ENCODE measurements around the gene GATM. TPM values are rescaled to one million over a fixed set of nuclear protein-coding genes. Genes with fewer than 3 reads are reported as not detected.
A peak's percentile ranks its signal among the peaks of the same experiment; 100 is the strongest.

Gene GATM
- polyA plus RNA-seq, 4 donors, result 50.3 to 545 (median 119) TPM

- Histone ChIP-seq H3K4me1 (ENCODE audit: control insufficient read depth in 3 of 3, insufficient read depth in 2 of 3, low read depth in 1 of 3, low read length in 2 of 3) (peaks cover 0 to 15% (median 2%) of the 10 kb centered on the region in 3 donors), H3K4me3 (ENCODE audit: low read depth in 1 of 3, low read length in 3 of 3) (no peak overlapping the region), H3K9me3 (ENCODE audit: control insufficient read depth in 2 of 2, insufficient read depth in 1 of 2, low read depth in 1 of 2, low read length in 1 of 2) (peaks cover 0 to 3% of the 10 kb centered on the region in 2 donors), H3K27ac (ENCODE audit: low read depth in 1 of 3, low read length in 2 of 3) (no peak overlapping the region), H3K27me3 (ENCODE audit: control insufficient read depth in 3 of 3, insufficient read depth in 3 of 3, low read length in 3 of 3) (no peaks in the 10 kb centered on the region), H3K36me3 (ENCODE audit: control insufficient read depth in 3 of 3, insufficient read depth in 2 of 3, low read depth in 1 of 3, low read length in 3 of 3) (no peaks in the 10 kb centered on the region)
- 74 to 79% (median 75%) methylated on average over 4 of the region's 4 CpGs for WGBS, 3 donors
- DNase-seq, result no peak
- no peak for FAIRE-seq
Observed at GRCh38 chr15:45341790-45342189, 36.6 kb downstream of the GATM start.

DNA sequence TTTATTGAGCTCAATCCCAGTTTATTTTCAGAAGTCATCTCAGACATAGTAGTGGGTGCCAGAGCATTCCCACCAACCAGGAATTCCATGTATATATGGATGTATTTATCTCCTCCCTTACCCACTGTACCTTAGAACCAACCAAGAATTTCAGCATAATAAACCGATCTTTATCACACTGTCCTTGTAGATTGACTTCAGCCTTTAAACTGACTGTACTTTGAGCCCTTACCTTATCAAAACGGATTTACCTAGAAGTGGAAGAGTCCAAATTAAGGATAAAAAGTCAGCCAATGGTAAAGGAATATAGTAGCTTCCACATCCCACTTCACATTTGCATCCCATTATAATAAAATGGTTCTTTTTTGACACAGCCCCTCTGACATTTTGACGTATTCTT, 37.9 kb downstream of the GATM start:
- H3K9me3 ChIP-seq (ENCODE audit: control insufficient read depth in 2 of 2, insufficient read depth in 1 of 2, low read depth in 1 of 2, low read length in 1 of 2), result peaks cover 0 to 3% of the 10 kb centered on the region in 2 donors
- WGBS, 3 donors, result 39 to 69% (median 45%) methylated on average over 3 of the region's 3 CpGs
- FAIRE-seq (no peak), DNase-seq (peak; percentile 26 to 61)
- H3K4me1 ChIP-seq (ENCODE audit: control insufficient read depth in 3 of 3, insufficient read depth in 2 of 3, low read depth in 1 of 3, low read length in 2 of 3), result peaks cover 0 to 11% (median 2%) of the 10 kb centered on the region in 3 donors
- H3K27me3 ChIP-seq (ENCODE audit: control insufficient read depth in 3 of 3, insufficient read depth in 3 of 3, low read length in 3 of 3), result no peaks in the 10 kb centered on the region
- no peak overlapping the region for H3K4me3 ChIP-seq (ENCODE audit: low read depth in 1 of 3, low read length in 3 of 3)
- no peaks in the 10 kb centered on the region for H3K36me3 ChIP-seq (ENCODE audit: control insufficient read depth in 3 of 3, insufficient read depth in 2 of 3, low read depth in 1 of 3, low read length in 3 of 3)
- no peak overlapping the region for H3K27ac ChIP-seq (ENCODE audit: low read depth in 1 of 3, low read length in 2 of 3)

DNA sequence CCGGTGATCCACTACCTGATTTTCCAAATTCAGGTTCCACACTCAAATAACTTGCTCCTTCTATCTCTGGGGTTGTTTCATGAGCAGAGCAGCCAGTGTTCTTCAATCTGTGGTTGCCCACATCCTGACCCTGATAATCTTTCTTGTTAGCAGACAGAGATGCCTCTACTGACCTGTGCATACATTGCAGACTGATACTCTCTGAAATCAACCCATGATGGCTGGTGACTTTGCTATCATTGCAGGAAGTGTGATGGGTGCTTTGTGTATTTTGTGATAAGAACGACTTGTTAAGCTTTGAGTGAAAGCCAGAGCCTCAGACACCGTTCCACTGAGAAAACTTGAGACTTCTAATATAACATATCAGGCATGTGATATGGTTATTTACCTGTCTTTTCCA, 39.9 kb downstream of the GATM start:
- no peak overlapping the region for H3K4me3 ChIP-seq (ENCODE audit: low read depth in 1 of 3, low read length in 3 of 3)
- no peaks in the 10 kb centered on the region for H3K27me3 ChIP-seq (ENCODE audit: control insufficient read depth in 3 of 3, insufficient read depth in 3 of 3, low read length in 3 of 3)
- 32 to 57% (median 36%) methylated on average over 3 of the region's 3 CpGs for WGBS, 3 donors
- FAIRE-seq, result no peak
- H3K9me3 ChIP-seq (ENCODE audit: control insufficient read depth in 2 of 2, insufficient read depth in 1 of 2, low read depth in 1 of 2, low read length in 1 of 2), result peaks cover 0 to 3% of the 10 kb centered on the region in 2 donors
- no peak overlapping the region for H3K27ac ChIP-seq (ENCODE audit: low read depth in 1 of 3, low read length in 2 of 3)
- H3K4me1 ChIP-seq (ENCODE audit: control insufficient read depth in 3 of 3, insufficient read depth in 2 of 3, low read depth in 1 of 3, low read length in 2 of 3), result peaks cover 0 to 4% (median 2%) of the 10 kb centered on the region in 3 donors
- peak; percentile 18 to 39 for DNase-seq
- H3K36me3 ChIP-seq (ENCODE audit: control insufficient read depth in 3 of 3, insufficient read depth in 2 of 3, low read depth in 1 of 3, low read length in 3 of 3), result no peaks in the 10 kb centered on the region

DNA sequence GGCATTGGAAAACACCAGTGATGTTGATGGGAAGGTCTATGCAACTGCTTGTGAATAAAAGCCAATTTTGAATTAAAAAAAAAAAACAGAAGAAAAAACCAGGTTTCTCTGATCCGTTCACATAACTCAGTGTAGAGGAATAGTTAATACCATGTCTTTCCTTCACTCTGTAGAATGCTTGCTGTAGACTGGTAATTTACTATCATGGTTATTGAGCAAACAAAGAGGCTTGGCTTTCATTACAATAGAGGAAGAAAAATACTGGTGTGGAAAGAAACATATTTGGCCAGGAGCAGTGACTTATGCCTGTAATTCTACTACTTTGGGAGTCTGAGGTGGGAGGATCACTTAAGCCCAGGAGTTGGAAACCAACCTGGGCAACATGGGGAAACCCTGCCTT, 41.1 kb downstream of the GATM start:
- peaks cover 0 to 6% (median 2%) of the 10 kb centered on the region in 3 donors for H3K4me1 ChIP-seq (ENCODE audit: control insufficient read depth in 3 of 3, insufficient read depth in 2 of 3, low read depth in 1 of 3, low read length in 2 of 3)
- H3K27ac ChIP-seq (ENCODE audit: low read depth in 1 of 3, low read length in 2 of 3), result no peak overlapping the region
- peaks cover 0 to 3% of the 10 kb centered on the region in 2 donors for H3K9me3 ChIP-seq (ENCODE audit: control insufficient read depth in 2 of 2, insufficient read depth in 1 of 2, low read depth in 1 of 2, low read length in 1 of 2)
- no peaks in the 10 kb centered on the region for H3K27me3 ChIP-seq (ENCODE audit: control insufficient read depth in 3 of 3, insufficient read depth in 3 of 3, low read length in 3 of 3)
- 65 to 95% (median 84%) methylated on average over 1 of the region's 1 CpG for WGBS, 3 donors
- H3K36me3 ChIP-seq (ENCODE audit: control insufficient read depth in 3 of 3, insufficient read depth in 2 of 3, low read depth in 1 of 3, low read length in 3 of 3), result no peaks in the 10 kb centered on the region
- DNase-seq, result no peak
- no peak for FAIRE-seq
- H3K4me3 ChIP-seq (ENCODE audit: low read depth in 1 of 3, low read length in 3 of 3), result no peak overlapping the region

DNA sequence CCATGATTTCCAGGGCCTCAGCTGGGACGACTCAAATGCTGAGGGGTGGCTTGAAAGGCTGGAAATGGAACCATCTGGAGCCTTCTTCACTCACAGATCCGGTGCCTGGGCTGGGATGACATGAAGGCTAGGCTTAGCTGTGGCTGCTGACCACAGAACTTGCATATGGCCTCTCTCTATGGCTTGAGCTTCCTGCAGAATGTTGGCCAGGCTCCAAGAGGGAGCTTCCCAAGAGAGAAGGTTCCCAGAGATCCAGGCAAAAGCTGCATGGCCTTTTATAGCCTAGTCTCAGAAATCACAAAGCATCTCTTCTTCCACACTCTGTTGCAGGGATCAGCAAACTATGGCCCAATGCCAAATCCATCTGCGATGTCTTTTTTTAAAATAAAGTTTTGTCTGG, 44.8 kb downstream of the GATM start:
- Histone ChIP-seq H3K4me3 (ENCODE audit: low read depth in 1 of 3, low read length in 3 of 3) (no peak overlapping the region), H3K27me3 (ENCODE audit: control insufficient read depth in 3 of 3, insufficient read depth in 3 of 3, low read length in 3 of 3) (no peaks in the 10 kb centered on the region), H3K27ac (ENCODE audit: low read depth in 1 of 3, low read length in 2 of 3) (peak overlapping the region in 1 of 3 donors; percentile 16), H3K4me1 (ENCODE audit: control insufficient read depth in 3 of 3, insufficient read depth in 2 of 3, low read depth in 1 of 3, low read length in 2 of 3) (peaks cover 0 to 9% (median 0%) of the 10 kb centered on the region in 3 donors), H3K9me3 (ENCODE audit: control insufficient read depth in 2 of 2, insufficient read depth in 1 of 2, low read depth in 1 of 2, low read length in 1 of 2) (no peaks in the 10 kb centered on the region), H3K36me3 (ENCODE audit: control insufficient read depth in 3 of 3, insufficient read depth in 2 of 3, low read depth in 1 of 3, low read length in 3 of 3) (no peaks in the 10 kb centered on the region)
- 32 to 58% (median 55%) methylated on average over 3 of the region's 3 CpGs for WGBS, 3 donors
- DNase-seq (peak; percentile 19 to 47), FAIRE-seq (no peak)

DNA sequence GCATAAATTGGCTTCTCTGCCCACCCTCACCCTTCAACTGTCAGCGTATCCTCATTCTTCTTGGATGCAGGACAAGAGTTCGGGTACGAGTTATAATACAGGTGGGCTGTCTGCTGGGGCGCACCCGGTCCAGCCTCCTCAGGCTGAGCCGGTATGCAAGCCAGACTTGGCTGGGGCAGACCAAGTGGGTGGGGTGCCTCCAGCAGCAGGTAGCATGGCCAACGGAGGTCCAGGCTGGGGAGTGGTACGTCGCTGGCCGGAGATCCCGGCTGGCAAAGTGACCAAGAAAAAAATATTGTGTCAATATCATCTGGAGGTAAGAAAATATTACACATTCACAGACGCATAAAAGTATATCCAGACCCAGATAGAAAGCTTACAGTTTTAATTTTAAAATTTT, 45.6 kb downstream of the GATM start:
- WGBS, 3 donors, result 85 to 93% (median 91%) methylated on average over 12 of the region's 12 CpGs
- Histone ChIP-seq H3K36me3 (ENCODE audit: control insufficient read depth in 3 of 3, insufficient read depth in 2 of 3, low read depth in 1 of 3, low read length in 3 of 3) (no peaks in the 10 kb centered on the region), H3K9me3 (ENCODE audit: control insufficient read depth in 2 of 2, insufficient read depth in 1 of 2, low read depth in 1 of 2, low read length in 1 of 2) (no peaks in the 10 kb centered on the region), H3K4me1 (ENCODE audit: control insufficient read depth in 3 of 3, insufficient read depth in 2 of 3, low read depth in 1 of 3, low read length in 2 of 3) (peaks cover 0 to 9% (median 0%) of the 10 kb centered on the region in 3 donors), H3K27me3 (ENCODE audit: control insufficient read depth in 3 of 3, insufficient read depth in 3 of 3, low read length in 3 of 3) (no peaks in the 10 kb centered on the region), H3K4me3 (ENCODE audit: low read depth in 1 of 3, low read length in 3 of 3) (no peak overlapping the region), H3K27ac (ENCODE audit: low read depth in 1 of 3, low read length in 2 of 3) (no peak overlapping the region)
- FAIRE-seq (no peak), DNase-seq (no peak)

GRCh38 chr15:45331972-45332371, 46.4 kb downstream of the GATM start:
- WGBS, 3 donors, result 64 to 90% (median 79%) methylated on average over 4 of the region's 4 CpGs
- Histone ChIP-seq H3K4me3 (ENCODE audit: low read depth in 1 of 3, low read length in 3 of 3) (no peak overlapping the region), H3K4me1 (ENCODE audit: control insufficient read depth in 3 of 3, insufficient read depth in 2 of 3, low read depth in 1 of 3, low read length in 2 of 3) (peaks cover 0 to 9% (median 0%) of the 10 kb centered on the region in 3 donors), H3K27me3 (ENCODE audit: control insufficient read depth in 3 of 3, insufficient read depth in 3 of 3, low read length in 3 of 3) (no peaks in the 10 kb centered on the region), H3K9me3 (ENCODE audit: control insufficient read depth in 2 of 2, insufficient read depth in 1 of 2, low read depth in 1 of 2, low read length in 1 of 2) (no peaks in the 10 kb centered on the region), H3K36me3 (ENCODE audit: control insufficient read depth in 3 of 3, insufficient read depth in 2 of 3, low read depth in 1 of 3, low read length in 3 of 3) (no peaks in the 10 kb centered on the region), H3K27ac (ENCODE audit: low read depth in 1 of 3, low read length in 2 of 3) (peak overlapping the region in 1 of 3 donors; percentile 58)
- FAIRE-seq (no peak), DNase-seq (no peak)

GRCh38 chr15:45328663-45329062, 49.7 kb downstream of the GATM start:
- Histone ChIP-seq H3K4me1 (ENCODE audit: control insufficient read depth in 3 of 3, insufficient read depth in 2 of 3, low read depth in 1 of 3, low read length in 2 of 3) (peaks cover 0 to 11% (median 0%) of the 10 kb centered on the region in 3 donors), H3K4me3 (ENCODE audit: low read depth in 1 of 3, low read length in 3 of 3) (no peak overlapping the region), H3K27ac (ENCODE audit: low read depth in 1 of 3, low read length in 2 of 3) (no peak overlapping the region), H3K9me3 (ENCODE audit: control insufficient read depth in 2 of 2, insufficient read depth in 1 of 2, low read depth in 1 of 2, low read length in 1 of 2) (no peaks in the 10 kb centered on the region), H3K36me3 (ENCODE audit: control insufficient read depth in 3 of 3, insufficient read depth in 2 of 3, low read depth in 1 of 3, low read length in 3 of 3) (no peaks in the 10 kb centered on the region), H3K27me3 (ENCODE audit: control insufficient read depth in 3 of 3, insufficient read depth in 3 of 3, low read length in 3 of 3) (no peaks in the 10 kb centered on the region)
- DNase-seq, result no peak
- WGBS, 3 donors, result 66 to 96% (median 89%) methylated on average over 2 of the region's 2 CpGs
- no peak for FAIRE-seq

DNA sequence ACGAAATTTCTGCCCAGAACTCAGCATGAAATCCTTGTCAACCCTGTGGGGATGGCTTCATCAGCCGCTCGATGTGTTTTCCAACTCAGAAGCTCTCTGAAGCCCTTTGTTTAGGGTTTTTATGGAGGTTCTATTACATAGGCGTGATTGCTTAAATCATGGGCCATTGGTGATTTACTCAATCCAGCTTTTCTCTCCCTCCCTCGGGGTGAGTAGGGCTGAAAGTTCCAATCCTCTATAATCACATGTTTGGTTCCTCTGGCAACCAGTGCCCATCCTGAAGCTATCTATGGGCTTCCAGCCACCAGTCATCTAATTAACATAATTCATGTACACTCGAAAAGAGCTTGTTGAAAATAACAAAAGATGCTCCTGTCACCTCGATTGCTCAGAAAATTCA, 51.6 kb downstream of the GATM start:
- Histone ChIP-seq H3K27ac (ENCODE audit: low read depth in 1 of 3, low read length in 2 of 3) (no peak overlapping the region), H3K4me1 (ENCODE audit: control insufficient read depth in 3 of 3, insufficient read depth in 2 of 3, low read depth in 1 of 3, low read length in 2 of 3) (peaks cover 0 to 4% (median 0%) of the 10 kb centered on the region in 3 donors)
- no peak for FAIRE-seq

More for the DNA sequence above, 51.6 kb downstream of the GATM start:
- Histone ChIP-seq H3K4me3 (ENCODE audit: low read depth in 1 of 3, low read length in 3 of 3) (no peak overlapping the region), H3K9me3 (ENCODE audit: control insufficient read depth in 2 of 2, insufficient read depth in 1 of 2, low read depth in 1 of 2, low read length in 1 of 2) (no peaks in the 10 kb centered on the region), H3K36me3 (ENCODE audit: control insufficient read depth in 3 of 3, insufficient read depth in 2 of 3, low read depth in 1 of 3, low read length in 3 of 3) (no peaks in the 10 kb centered on the region), H3K27me3 (ENCODE audit: control insufficient read depth in 3 of 3, insufficient read depth in 3 of 3, low read length in 3 of 3) (no peaks in the 10 kb centered on the region)
- WGBS, 3 donors, result 64 to 73% (median 71%) methylated on average over 7 of the region's 7 CpGs
- DNase-seq, result no peak
